Cardiac muscle cell (in vitro differentiated cells and primary cell): ENCODE results near the gene ELAVL2. TPM values are rescaled to one million over a fixed set of nuclear protein-coding genes. Genes with fewer than 3 reads are reported as not detected.

Experiments
- DNase-seq, 2 donors: peaks; one replicate each; pipeline versions ENCODE4 v3.0.0 to v3.0.0-alpha.2; 2010 to 2017; ENCODE audit warnings: low read depth in 1 of 2, low spot score in 1 of 2
- H3K27ac ChIP-seq: fragments of 200-600 bp; sonication (generic); 2 replicates; pipeline ENCODE4 v1.5.1; 2016
- H3K27me3 ChIP-seq: fragments of 200-600 bp; sonication (generic); 2 replicates; pipeline ENCODE4 v1.6.0; 2016; ENCODE audit warnings: control low read depth
- H3K36me3 ChIP-seq: fragments of 200-600 bp; sonication (generic); 2 replicates; pipeline ENCODE4 v1.5.1; 2016; ENCODE audit warnings: control low read depth
- H3K4me1 ChIP-seq: fragments of 200-600 bp; sonication (generic); 2 replicates; pipeline ENCODE4 v1.8.1; 2017; ENCODE audit warnings: low read depth, mild to moderate bottlenecking, mixed run types
- H3K4me3 ChIP-seq: fragments of 200-600 bp; sonication (generic); 2 replicates; pipeline ENCODE4 v1.5.1; 2016; ENCODE audit warnings: mild to moderate bottlenecking
- H3K9me3 ChIP-seq: fragments of 200-600 bp; sonication (generic); 2 replicates; pipeline ENCODE4 v1.5.1; 2017; ENCODE audit warnings: low read depth, mild to moderate bottlenecking, control low read depth
- polyA plus RNA-seq: library from polyadenylated mRNA; unstranded; fragments of >200 nt; fragmentation: Nextera tagmentation; extraction: Ambion mirVana; gene quantifications from 2 replicates; pipeline ENCODE4 v1.2.1, GENCODE V29; 2016
- total RNA-seq: library from RNA; depleted of rRNA; stranded (reverse); fragments of >200 nt; gene quantifications from 2 replicates; pipeline ENCODE4 v1.2.3, GENCODE V29; 2016
- TF ChIP-seq, protein P1 (sequence below): IDR thresholded peaks from 2 replicates; pipeline ENCODE4 v1.5.1; 2012; ENCODE audit warnings: low read depth, mild to moderate bottlenecking, low read length

Gene ELAVL2
- total and polyA plus RNA-seq, 2 experiments from 2014 or later, result 3.2 to 11.2 TPM

DNA sequence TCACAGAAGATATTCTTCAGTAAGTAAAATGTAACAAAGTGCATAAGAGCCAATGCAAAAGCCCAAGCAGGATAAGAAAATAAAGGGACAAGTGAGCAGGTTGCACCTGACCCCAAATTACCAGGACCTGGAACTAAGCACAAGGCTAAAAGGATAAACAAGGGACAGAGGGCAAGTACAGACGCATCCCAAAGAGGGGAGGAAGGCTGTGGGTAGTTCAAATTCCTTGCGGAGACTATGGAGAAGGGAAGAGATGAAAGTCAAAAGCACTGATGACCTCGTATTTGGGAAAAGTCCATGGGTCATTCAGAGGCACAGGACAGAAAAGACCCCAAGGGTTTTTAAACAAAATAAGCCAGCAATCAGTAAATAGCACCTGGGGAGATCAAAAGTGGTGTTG, 11.8 kb downstream of the ELAVL2 start:
- H3K36me3 ChIP-seq, result no peaks in the 10 kb centered on the region
- no peak for DNase-seq
- peaks cover 5% of the 10 kb centered on the region for H3K4me1 ChIP-seq
- no peak overlapping the region for H3K27ac ChIP-seq
- H3K27me3 ChIP-seq, result no peaks in the 10 kb centered on the region
- TF ChIP-seq, protein P1, sequence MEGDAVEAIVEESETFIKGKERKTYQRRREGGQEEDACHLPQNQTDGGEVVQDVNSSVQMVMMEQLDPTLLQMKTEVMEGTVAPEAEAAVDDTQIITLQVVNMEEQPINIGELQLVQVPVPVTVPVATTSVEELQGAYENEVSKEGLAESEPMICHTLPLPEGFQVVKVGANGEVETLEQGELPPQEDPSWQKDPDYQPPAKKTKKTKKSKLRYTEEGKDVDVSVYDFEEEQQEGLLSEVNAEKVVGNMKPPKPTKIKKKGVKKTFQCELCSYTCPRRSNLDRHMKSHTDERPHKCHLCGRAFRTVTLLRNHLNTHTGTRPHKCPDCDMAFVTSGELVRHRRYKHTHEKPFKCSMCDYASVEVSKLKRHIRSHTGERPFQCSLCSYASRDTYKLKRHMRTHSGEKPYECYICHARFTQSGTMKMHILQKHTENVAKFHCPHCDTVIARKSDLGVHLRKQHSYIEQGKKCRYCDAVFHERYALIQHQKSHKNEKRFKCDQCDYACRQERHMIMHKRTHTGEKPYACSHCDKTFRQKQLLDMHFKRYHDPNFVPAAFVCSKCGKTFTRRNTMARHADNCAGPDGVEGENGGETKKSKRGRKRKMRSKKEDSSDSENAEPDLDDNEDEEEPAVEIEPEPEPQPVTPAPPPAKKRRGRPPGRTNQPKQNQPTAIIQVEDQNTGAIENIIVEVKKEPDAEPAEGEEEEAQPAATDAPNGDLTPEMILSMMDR, result no peak
- H3K9me3 ChIP-seq, result no peaks in the 10 kb centered on the region
- no peak overlapping the region for H3K4me3 ChIP-seq

DNA sequence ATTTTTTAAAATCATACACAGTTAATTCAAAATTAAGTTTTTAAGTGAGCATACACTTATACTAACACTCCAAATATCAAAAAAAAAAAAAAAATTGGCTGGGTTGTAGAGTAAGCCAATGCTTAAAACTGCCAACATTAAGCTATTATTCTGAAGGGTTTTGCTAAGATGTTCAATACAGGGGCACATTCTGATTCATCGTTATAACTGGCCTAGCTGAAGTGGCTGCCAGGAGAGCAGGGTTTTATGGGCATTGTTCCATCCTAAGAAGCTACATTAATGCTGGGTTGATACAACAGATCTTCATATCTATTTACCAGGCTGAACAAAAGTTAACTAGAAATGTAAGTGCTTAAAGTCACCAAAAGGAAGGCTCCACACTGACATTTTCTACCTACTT, 13.4 kb downstream of the ELAVL2 start:
- no peaks in the 10 kb centered on the region for H3K36me3 ChIP-seq
- no peaks in the 10 kb centered on the region for H3K9me3 ChIP-seq
- H3K27ac ChIP-seq, result no peak overlapping the region
- TF ChIP-seq, protein P1, result no peak
- no peaks in the 10 kb centered on the region for H3K27me3 ChIP-seq
- H3K4me3 ChIP-seq, result no peak overlapping the region
- no peak for DNase-seq
- H3K4me1 ChIP-seq, result no peaks in the 10 kb centered on the region

DNA sequence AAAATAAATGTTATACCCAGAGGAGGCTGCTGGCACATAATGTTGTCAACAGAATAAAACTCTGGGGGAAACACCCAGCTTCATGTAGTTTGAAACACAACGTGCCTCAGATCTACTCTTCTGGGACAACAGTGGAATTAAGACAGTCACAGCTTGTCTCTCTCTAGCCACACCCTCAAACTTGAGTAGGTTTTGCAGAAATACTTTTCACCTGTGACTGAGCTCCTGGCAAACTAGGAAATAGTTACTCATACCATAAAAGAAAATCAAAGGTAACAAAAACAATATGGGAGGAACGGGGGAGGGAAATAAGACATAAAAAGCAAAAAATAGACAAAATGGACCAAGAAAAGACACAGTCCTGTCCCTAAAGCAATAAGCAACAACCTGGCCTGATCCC, 14.4 kb downstream of the ELAVL2 start:
- H3K27me3 ChIP-seq, result no peaks in the 10 kb centered on the region
- no peaks in the 10 kb centered on the region for H3K4me1 ChIP-seq
- H3K36me3 ChIP-seq, result no peaks in the 10 kb centered on the region
- no peaks in the 10 kb centered on the region for H3K9me3 ChIP-seq
- no peak for DNase-seq
- TF ChIP-seq, protein P1, result no peak
- H3K27ac ChIP-seq, result no peak overlapping the region
- H3K4me3 ChIP-seq, result no peak overlapping the region

DNA sequence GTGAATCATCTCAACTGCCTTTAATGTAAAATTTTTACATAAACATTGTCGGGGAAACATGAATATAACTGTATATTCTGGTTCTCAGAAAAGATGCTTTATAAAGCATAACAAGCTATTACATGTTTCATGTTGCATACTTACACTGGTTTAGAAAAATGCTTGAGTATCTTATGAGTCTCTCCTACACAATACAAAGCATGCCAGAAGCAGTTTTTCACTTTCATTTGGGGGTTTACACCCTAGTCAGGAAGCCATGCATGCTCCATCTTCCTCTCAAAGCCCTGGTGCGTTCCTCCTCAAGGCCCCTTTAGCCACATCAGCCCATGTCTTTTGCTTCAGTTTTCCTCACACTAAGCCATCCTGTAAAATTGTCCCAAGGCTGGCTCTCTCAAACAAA, 22.8 kb downstream of the ELAVL2 start:
- no peak overlapping the region for H3K27ac ChIP-seq
- no peaks in the 10 kb centered on the region for H3K4me1 ChIP-seq
- H3K9me3 ChIP-seq, result no peaks in the 10 kb centered on the region
- no peaks in the 10 kb centered on the region for H3K36me3 ChIP-seq
- H3K27me3 ChIP-seq, result no peaks in the 10 kb centered on the region
- TF ChIP-seq, protein P1, result no peak
- H3K4me3 ChIP-seq, result no peak overlapping the region
- no peak for DNase-seq

DNA sequence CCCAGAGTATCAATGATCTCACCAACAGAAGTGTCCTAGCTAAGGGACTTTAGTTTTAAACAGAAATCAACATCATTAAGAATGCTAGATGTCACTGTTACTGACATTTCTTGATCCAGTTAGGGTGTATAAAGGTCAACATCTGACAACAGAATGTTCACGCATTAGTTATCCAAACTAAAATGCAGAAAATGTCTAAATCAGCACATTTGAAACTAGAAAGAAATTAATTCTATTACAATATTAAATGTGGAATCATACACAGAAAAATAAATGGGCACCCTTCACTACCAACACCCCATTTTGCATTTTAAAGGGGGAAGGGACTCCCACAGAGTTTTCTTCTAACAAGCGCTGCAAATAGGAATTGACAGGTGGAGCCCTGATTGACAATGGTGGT, 24.5 kb downstream of the ELAVL2 start:
- Histone ChIP-seq H3K27me3 (no peaks in the 10 kb centered on the region), H3K4me3 (no peak overlapping the region), H3K36me3 (no peaks in the 10 kb centered on the region), H3K27ac (no peak overlapping the region), H3K4me1 (no peaks in the 10 kb centered on the region), H3K9me3 (no peaks in the 10 kb centered on the region)
- TF ChIP-seq, protein P1, result no peak
- no peak for DNase-seq

DNA sequence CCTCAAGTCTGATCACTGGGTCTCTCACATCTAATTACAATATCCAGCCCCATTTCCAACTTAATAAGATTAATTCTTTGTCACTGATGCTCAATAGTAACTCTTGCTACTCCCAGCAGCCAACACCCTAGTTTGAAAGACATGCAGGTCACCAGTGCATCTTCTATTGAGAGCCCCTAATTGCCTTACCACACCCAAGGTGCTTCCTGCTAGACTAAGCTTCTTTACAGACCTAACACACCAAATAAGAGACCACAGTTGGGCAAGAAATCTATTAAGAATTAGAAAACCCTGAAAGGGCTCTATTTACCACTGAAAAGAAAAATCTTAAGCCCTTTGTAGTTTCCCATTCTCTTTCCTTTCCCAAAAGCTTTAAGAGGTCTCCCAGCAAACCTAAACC, 26.5 kb downstream of the ELAVL2 start:
- no peaks in the 10 kb centered on the region for H3K27me3 ChIP-seq
- no peak overlapping the region for H3K4me3 ChIP-seq
- H3K4me1 ChIP-seq, result no peaks in the 10 kb centered on the region
- H3K36me3 ChIP-seq, result no peaks in the 10 kb centered on the region
- H3K27ac ChIP-seq, result no peak overlapping the region
- no peak for DNase-seq
- H3K9me3 ChIP-seq, result no peaks in the 10 kb centered on the region
- TF ChIP-seq, protein P1, result no peak
